Astrocyte (in vitro differentiated cells and primary cell): Measurements from ENCODE around the gene SOX2.

ENCODE experiments used
- CTCF ChIP-seq: IDR thresholded peaks from 2 replicates; pipeline ENCODE4 v1.5.1; 2011; ENCODE audit warnings: low read depth, mild to moderate bottlenecking, inconsistent platforms, low read length, moderate library complexity; ENCODE audit not compliant: insufficient read depth
- EZH2 ChIP-seq: IDR thresholded peaks from 2 replicates; pipeline ENCODE4 v1.6.1; 2012; ENCODE audit warnings: mild to moderate bottlenecking, low read length, inconsistent platforms; ENCODE audit not compliant: insufficient read depth

GRCh38 chr3:181719991-181720680 lies 8.4 kb downstream of the SOX2 start:
- peak; percentile 22 for TF ChIP-seq EZH2
- TF ChIP-seq CTCF: no peak
